ENCODE data around the gene ALDOB. TPM values are rescaled to one million over a fixed set of nuclear protein-coding genes. Genes with fewer than 3 reads are reported as not detected.

Gene ALDOB
- total RNA-seq, 1 donor, result not detected

- no peak for DNase-seq (ENCODE audit: insufficient read length, low spot score, missing footprints)
- Histone ChIP-seq H2AFZ (ENCODE audit: low read length) (no peak overlapping the region), H3K4me2 (ENCODE audit: insufficient read depth, low read length) (no peak overlapping the region), H3K36me3 (ENCODE audit: insufficient read depth, low read length) (no peaks in the 10 kb centered on the region), H3K27me3 (ENCODE audit: insufficient read depth, low read length) (no peaks in the 10 kb centered on the region), H3K4me3 (ENCODE audit: insufficient read depth, low read length) (no peak overlapping the region), H3K9me3 (ENCODE audit: low read depth, low read length) (no peaks in the 10 kb centered on the region), H3K79me2 (ENCODE audit: insufficient read depth, low read length) (no peaks in the 10 kb centered on the region), H3K27ac (ENCODE audit: low read depth, low read length) (no peak overlapping the region), H4K20me1 (ENCODE audit: insufficient read depth, low read length) (no peaks in the 10 kb centered on the region), H3K4me1 (ENCODE audit: insufficient read depth, low read length) (no peaks in the 10 kb centered on the region)
- no peak for TF ChIP-seq CTCF (IDR thresholded peaks at IDR 0.05; ENCODE audit: extremely low read depth, low read depth, low read length)
Observed at GRCh38 chr9:101427358-101427757, 8.2 kb downstream of the ALDOB start.

- Histone ChIP-seq H3K4me2 (ENCODE audit: insufficient read depth, low read length) (no peak overlapping the region), H3K9me3 (ENCODE audit: low read depth, low read length) (no peaks in the 10 kb centered on the region), H3K4me1 (ENCODE audit: insufficient read depth, low read length) (peaks cover 5% of the 10 kb centered on the region), H3K4me3 (ENCODE audit: insufficient read depth, low read length) (no peak overlapping the region), H4K20me1 (ENCODE audit: insufficient read depth, low read length) (no peaks in the 10 kb centered on the region), H3K27ac (ENCODE audit: low read depth, low read length) (no peak overlapping the region), H3K27me3 (ENCODE audit: insufficient read depth, low read length) (no peaks in the 10 kb centered on the region), H3K79me2 (ENCODE audit: insufficient read depth, low read length) (no peaks in the 10 kb centered on the region), H3K36me3 (ENCODE audit: insufficient read depth, low read length) (no peaks in the 10 kb centered on the region), H2AFZ (ENCODE audit: low read length) (no peak overlapping the region)
- DNase-seq (ENCODE audit: insufficient read length, low spot score, missing footprints), result no peak
- TF ChIP-seq CTCF (IDR thresholded peaks at IDR 0.05; ENCODE audit: extremely low read depth, low read depth, low read length), result no peak
Observed at GRCh38 chr9:101421653-101422065, 13.9 kb downstream of the ALDOB start.

- no peaks in the 10 kb centered on the region for H3K36me3 ChIP-seq (ENCODE audit: insufficient read depth, low read length)
- no peak overlapping the region for H2AFZ ChIP-seq (ENCODE audit: low read length)
- peaks cover 5% of the 10 kb centered on the region for H3K4me1 ChIP-seq (ENCODE audit: insufficient read depth, low read length)
- no peak for DNase-seq (ENCODE audit: insufficient read length, low spot score, missing footprints)
- H3K27ac ChIP-seq (ENCODE audit: low read depth, low read length), result no peak overlapping the region
- no peaks in the 10 kb centered on the region for H3K9me3 ChIP-seq (ENCODE audit: low read depth, low read length)
- H3K79me2 ChIP-seq (ENCODE audit: insufficient read depth, low read length), result no peaks in the 10 kb centered on the region
- H3K4me2 ChIP-seq (ENCODE audit: insufficient read depth, low read length), result no peak overlapping the region
- H3K4me3 ChIP-seq (ENCODE audit: insufficient read depth, low read length), result no peak overlapping the region
- no peaks in the 10 kb centered on the region for H4K20me1 ChIP-seq (ENCODE audit: insufficient read depth, low read length)
- no peaks in the 10 kb centered on the region for H3K27me3 ChIP-seq (ENCODE audit: insufficient read depth, low read length)
- no peak for TF ChIP-seq CTCF (IDR thresholded peaks at IDR 0.05; ENCODE audit: extremely low read depth, low read depth, low read length)
Observed at GRCh38 chr9:101419863-101420262, 15.7 kb downstream of the ALDOB start.

- Histone ChIP-seq H4K20me1 (ENCODE audit: insufficient read depth, low read length) (no peaks in the 10 kb centered on the region), H3K9me3 (ENCODE audit: low read depth, low read length) (no peaks in the 10 kb centered on the region), H3K4me2 (ENCODE audit: insufficient read depth, low read length) (peak overlapping the region; percentile 13), H3K4me1 (ENCODE audit: insufficient read depth, low read length) (peaks cover 5% of the 10 kb centered on the region), H3K36me3 (ENCODE audit: insufficient read depth, low read length) (no peaks in the 10 kb centered on the region), H3K27ac (ENCODE audit: low read depth, low read length) (no peak overlapping the region), H3K4me3 (ENCODE audit: insufficient read depth, low read length) (no peak overlapping the region), H3K79me2 (ENCODE audit: insufficient read depth, low read length) (no peaks in the 10 kb centered on the region), H2AFZ (ENCODE audit: low read length) (no peak overlapping the region), H3K27me3 (ENCODE audit: insufficient read depth, low read length) (no peaks in the 10 kb centered on the region)
- no peak for DNase-seq (ENCODE audit: insufficient read length, low spot score, missing footprints)
- no peak for TF ChIP-seq CTCF (IDR thresholded peaks at IDR 0.05; ENCODE audit: extremely low read depth, low read depth, low read length)
Observed at GRCh38 chr9:101418518-101419430, 16.8 kb downstream of the ALDOB start.

All from osteoblast (primary cell).